Aorta (tissue), 5 donors: ENCODE results near the gene CDC42. TPM values are rescaled to one million over a fixed set of nuclear protein-coding genes. Genes with fewer than 3 reads are reported as not detected.
"Not testable (repeated sequence)": the region's sequence is repeated elsewhere in the genome, so short reads cannot be mapped to it uniquely, and the experiment has no call there.

Source experiments
- ATAC-seq: fragments of 200-7000 bp; cut with Tn5 transposase; one replicate; pipeline ENCODE4 v1.9.1; 2022; ENCODE audit warnings: moderate library complexity; ENCODE audit not compliant: low FRiP score
- DNase-seq, 2 donors: peaks; one replicate each; pipeline ENCODE4 v3.0.0-alpha.2; 2020
- H3K27ac ChIP-seq, 2 donors: one replicate each; pipeline ENCODE4 v1.5.1; 2013; ENCODE audit warnings: low read length in 2 of 2, mild to moderate bottlenecking in 2 of 2, moderate library complexity in 2 of 2, control low read depth in 1 of 2, inconsistent platforms in 1 of 2, low read depth in 1 of 2
- H3K27me3 ChIP-seq, 2 donors: one replicate each; pipeline ENCODE4 v1.6.1; 2013; ENCODE audit warnings: control low read depth in 1 of 2, low read length in 1 of 2, mild to moderate bottlenecking in 1 of 2, moderate library complexity in 1 of 2; ENCODE audit not compliant: insufficient read depth in 2 of 2, control insufficient read depth in 1 of 2
- H3K36me3 ChIP-seq, 2 donors: one replicate each; pipeline ENCODE4 v1.6.1; 2013; ENCODE audit warnings: control low read depth in 1 of 2, low read length in 1 of 2, mild to moderate bottlenecking in 1 of 2; ENCODE audit not compliant: insufficient read depth in 2 of 2, control insufficient read depth in 1 of 2
- H3K4me1 ChIP-seq, 2 donors: one replicate each; pipeline ENCODE4 v1.6.1; 2013; ENCODE audit warnings: low read length in 2 of 2, control low read depth in 1 of 2, mild to moderate bottlenecking in 1 of 2, moderate library complexity in 1 of 2; ENCODE audit not compliant: insufficient read depth in 2 of 2, control insufficient read depth in 1 of 2
- H3K4me3 ChIP-seq, 2 donors: one replicate each; pipeline ENCODE4 v1.5.1; 2013; ENCODE audit warnings: low read length in 2 of 2, control low read depth in 1 of 2, mild to moderate bottlenecking in 1 of 2
- H3K9me3 ChIP-seq: one replicate; pipeline ENCODE4 v1.6.1; 2013; ENCODE audit warnings: mild to moderate bottlenecking, low read length; ENCODE audit not compliant: control insufficient read depth
- WGBS, 2 donors: extraction: QIAGEN DNeasy Blood & Tissue Kit; methylation state at CpG; one replicate each; pipeline ENCODE4 v1.1.7; 2013; 5-methylcytosine and 5-hydroxymethylcytosine counted together
- intact Hi-C, 2 donors: fragments of 100-400 bp; cut with DNase I; formaldehyde crosslinking; loops; one replicate each; pipeline versions ENCODE4 v1.14.2 to v1.15.0; 2022
- polyA plus RNA-seq, 2 donors: library from polyadenylated mRNA; stranded (reverse); fragments of 200-250 nt; gene quantifications; one replicate each; pipeline ENCODE4 v1.2.3, GENCODE V29; 2013
- total RNA-seq, 2 donors: library from RNA; stranded (reverse); fragmentation: NEBNext Ultra II Directional; extraction: Animal tissue kit (Norgen Biotek cat#: 25700); gene quantifications; one replicate each; pipeline ENCODE4 v1.2.1, GENCODE V29; 2021
- donor health status: healthy with polysubstance abuse.
- donor health status: Bipolar disorder and iron deficiency.
- donor health status: DM: no; HTN: no; CAD: no.
- donor health status: DM: no; HTN: no; CAD: no.
- donor health status: DM: yes; HTN: yes; CAD: no.

The CDC42 gene
- total and polyA plus RNA-seq, 4 donors, result 123 to 211 (median 190) TPM

- no peaks in the 10 kb centered on the region for H3K27me3 ChIP-seq
- no peaks in the 10 kb centered on the region for H3K9me3 ChIP-seq
- DNase-seq (no peak), ATAC-seq (no peak)
- H3K4me3 ChIP-seq, result no peak overlapping the region
- intact Hi-C loops, result no loop called here
- no peaks in the 10 kb centered on the region for H3K36me3 ChIP-seq
- no peak overlapping the region for H3K27ac ChIP-seq
- peaks cover 2 to 13% of the 10 kb centered on the region in 2 donors for H3K4me1 ChIP-seq
- 16% methylated on average over 5 of the region's 5 CpGs for WGBS, 2 donors
Measured at GRCh38 chr1:22077728-22078127, 25.2 kb downstream of the CDC42 start.

GRCh38 chr1:22078133-22078532 lies 25.6 kb downstream of the CDC42 start:
- ATAC-seq, result no peak
- H3K4me3 ChIP-seq, result no peak overlapping the region
- H3K9me3 ChIP-seq, result no peaks in the 10 kb centered on the region
- no peaks in the 10 kb centered on the region for H3K36me3 ChIP-seq
- H3K27ac ChIP-seq, result no peak overlapping the region
- peaks cover 0 to 9% of the 10 kb centered on the region in 2 donors for H3K4me1 ChIP-seq
- H3K27me3 ChIP-seq, result no peaks in the 10 kb centered on the region
- intact Hi-C loops, result no loop called here
- WGBS, 2 donors, result 48 to 56% methylated on average over 2 of the region's 2 CpGs
- no peak for DNase-seq

GRCh38 chr1:22080191-22080590 lies 27.7 kb downstream of the CDC42 start:
- DNase-seq, result no peak
- ATAC-seq, result no peak
- Histone ChIP-seq H3K36me3 (no peaks in the 10 kb centered on the region), H3K4me3 (no peak overlapping the region), H3K27me3 (no peaks in the 10 kb centered on the region), H3K4me1 (peaks cover 0 to 3% of the 10 kb centered on the region in 2 donors), H3K27ac (no peak overlapping the region), H3K9me3 (no peaks in the 10 kb centered on the region)
- intact Hi-C loops, result no loop called here
- WGBS, 2 donors, result 84 to 85% methylated on average over 2 of the region's 2 CpGs

GRCh38 chr1:22088331-22088730 lies 35.8 kb downstream of the CDC42 start:
- Histone ChIP-seq H3K9me3 (no peaks in the 10 kb centered on the region), H3K27me3 (no peaks in the 10 kb centered on the region), H3K4me3 (no peak overlapping the region), H3K4me1 (peaks cover 3 to 5% of the 10 kb centered on the region in 2 donors), H3K27ac (no peak overlapping the region), H3K36me3 (peaks cover 3 to 4% of the 10 kb centered on the region in 2 donors)
- no peak for DNase-seq
- intact Hi-C loops, result no loop called here
- no peak for ATAC-seq
- 14 to 17% methylated on average over 2 of the region's 2 CpGs for WGBS, 2 donors

- intact Hi-C loops, result no loop called here
- Histone ChIP-seq H3K4me3 (no peak overlapping the region), H3K36me3 (peaks cover 3 to 4% of the 10 kb centered on the region in 2 donors), H3K27ac (no peak overlapping the region), H3K27me3 (no peaks in the 10 kb centered on the region), H3K9me3 (no peaks in the 10 kb centered on the region), H3K4me1 (peaks cover 3 to 5% of the 10 kb centered on the region in 2 donors)
- ATAC-seq (no peak), DNase-seq (no peak)
- WGBS, 2 donors, result 19 to 28% methylated on average over 3 of the region's 3 CpGs
Measured at GRCh38 chr1:22089134-22089571, 36.6 kb downstream of the CDC42 start.

- intact Hi-C loops, result no loop called here
- no peak for ATAC-seq
- Histone ChIP-seq H3K9me3 (no peaks in the 10 kb centered on the region), H3K27ac (no peak overlapping the region), H3K4me3 (peak overlapping the region in 1 of 2 donors; percentile 48), H3K27me3 (no peaks in the 10 kb centered on the region), H3K4me1 (peaks cover 3 to 5% of the 10 kb centered on the region in 2 donors), H3K36me3 (peaks cover 3 to 4% of the 10 kb centered on the region in 2 donors)
- DNase-seq, result no peak
- WGBS, 2 donors, result 13 to 17% methylated on average over 6 of the region's 6 CpGs
Measured at GRCh38 chr1:22089787-22090186, 37.3 kb downstream of the CDC42 start.

- Histone ChIP-seq H3K27me3 (no peaks in the 10 kb centered on the region), H3K4me3 (no peak overlapping the region), H3K36me3 (peaks cover 2 to 5% of the 10 kb centered on the region in 2 donors), H3K4me1 (peaks cover 3 to 5% of the 10 kb centered on the region in 2 donors), H3K9me3 (no peaks in the 10 kb centered on the region), H3K27ac (no peak overlapping the region)
- intact Hi-C loops, result no loop called here
- ATAC-seq (no peak), DNase-seq (no peak)
- 61 to 64% methylated on average over 3 of the region's 3 CpGs for WGBS, 2 donors
Measured at GRCh38 chr1:22090867-22091266, 38.4 kb downstream of the CDC42 start.

- intact Hi-C loops, result not testable (repeated sequence)
Measured at GRCh38 chr1:22092026-22092768, 39.7 kb downstream of the CDC42 start.

GRCh38 chr1:22093513-22093912 lies 41.0 kb downstream of the CDC42 start:
- Histone ChIP-seq H3K9me3 (no peaks in the 10 kb centered on the region), H3K4me3 (no peak overlapping the region), H3K36me3 (peaks cover 4 to 6% of the 10 kb centered on the region in 2 donors), H3K27me3 (no peaks in the 10 kb centered on the region), H3K27ac (no peak overlapping the region), H3K4me1 (peaks cover 3 to 5% of the 10 kb centered on the region in 2 donors)
- DNase-seq, result no peak
- 83 to 89% methylated on average over 1 of the region's 1 CpG for WGBS, 2 donors
- intact Hi-C loops, result no loop called here
- ATAC-seq, result no peak

More at GRCh38 chr1:22092026-22092768, 39.7 kb downstream of the CDC42 start:
- not testable (repeated sequence) for H3K4me3 ChIP-seq, H3K4me1 ChIP-seq, H3K9me3 ChIP-seq, ATAC-seq, H3K27ac ChIP-seq, DNase-seq, H3K36me3 ChIP-seq, H3K27me3 ChIP-seq
- WGBS, 2 donors, result 63 to 76% methylated on average over 2 to 3 of the region's 3 CpGs
